ENCODE results near the gene CDADC1.

Gene CDADC1

DNA sequence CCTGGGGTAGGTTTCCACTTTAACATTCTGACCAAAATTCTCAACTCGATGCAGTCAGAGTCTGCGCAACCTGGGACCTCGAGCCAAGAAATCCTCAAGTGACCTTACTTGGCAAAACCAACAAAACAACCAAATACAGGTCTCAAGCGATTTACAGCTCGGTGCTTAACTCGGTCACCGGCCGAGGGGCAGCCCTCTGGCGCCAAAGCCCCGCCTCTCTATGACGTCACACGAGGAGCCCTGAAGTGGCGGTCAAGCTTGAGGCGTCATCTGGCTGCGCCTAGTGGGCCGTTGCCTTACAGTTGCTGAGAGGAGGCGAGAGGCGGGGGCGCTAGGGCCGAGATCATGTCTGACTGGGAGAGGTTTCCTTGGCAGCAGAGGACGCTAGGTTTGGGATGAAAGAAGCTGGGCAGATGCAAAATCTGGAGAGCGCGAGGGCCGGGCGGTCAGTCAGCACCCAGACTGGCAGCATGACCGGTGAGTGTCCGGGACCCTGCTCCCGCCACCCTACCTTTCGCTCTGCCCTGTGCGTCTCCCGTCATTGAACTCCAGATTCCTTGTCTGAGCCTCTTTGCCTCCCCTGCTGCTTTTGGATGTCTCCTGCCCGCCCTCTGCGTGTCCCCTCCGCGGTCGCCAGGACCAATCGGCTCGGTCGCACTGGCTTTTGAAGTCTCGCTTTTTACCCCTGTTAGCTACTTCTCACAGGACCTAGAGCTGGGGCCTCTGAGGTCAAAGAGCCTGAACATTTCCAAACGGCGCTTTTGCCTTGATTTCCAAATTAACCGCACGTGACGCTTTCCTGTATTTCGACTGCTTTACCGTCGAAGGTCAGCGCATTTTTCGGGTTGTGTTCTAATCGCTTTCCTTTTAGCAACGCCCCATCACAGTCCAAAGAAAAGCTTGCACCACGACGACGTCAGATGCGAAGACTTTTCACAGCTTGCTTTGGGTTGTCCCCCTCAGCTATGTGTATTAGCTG, at the start of gene CDADC1:
Gene CDADC1, plus strand, starts transcription at position 283 of the 979 bp plus-strand sequence. Its CDS starts 113 bp downstream, at position 396.
- Histone ChIP-seq H3K9ac (ENCODE audit: low read depth in 1 of 2, low read length in 2 of 2) (peak within 1 kb of the TSS; percentile 81 to 97), H3K4me1 (ENCODE audit: control insufficient read depth in 1 of 2, insufficient read depth in 2 of 2, low read length in 2 of 2) (peaks cover 5 to 9% of the 10 kb centered on the region in 2 donors), H3K4me3 (ENCODE audit: low read depth in 1 of 2, low read length in 2 of 2) (peak within 1 kb of the TSS; percentile 88 to 100), H3K27me3 (ENCODE audit: control insufficient read depth in 1 of 2, insufficient read depth in 2 of 2, low read length in 2 of 2) (no peaks in the 10 kb centered on the region), H3K27ac (ENCODE audit: low read depth, low read length) (peak within 1 kb of the TSS; percentile 78), H3K9me3 (ENCODE audit: control insufficient read depth in 1 of 2, low read length in 2 of 2) (no peaks in the 10 kb centered on the region), H3K36me3 (ENCODE audit: control insufficient read depth in 1 of 2, insufficient read depth in 2 of 2, low read length in 2 of 2) (peaks cover 0 to 4% of the 10 kb centered on the region in 2 donors)

DNA sequence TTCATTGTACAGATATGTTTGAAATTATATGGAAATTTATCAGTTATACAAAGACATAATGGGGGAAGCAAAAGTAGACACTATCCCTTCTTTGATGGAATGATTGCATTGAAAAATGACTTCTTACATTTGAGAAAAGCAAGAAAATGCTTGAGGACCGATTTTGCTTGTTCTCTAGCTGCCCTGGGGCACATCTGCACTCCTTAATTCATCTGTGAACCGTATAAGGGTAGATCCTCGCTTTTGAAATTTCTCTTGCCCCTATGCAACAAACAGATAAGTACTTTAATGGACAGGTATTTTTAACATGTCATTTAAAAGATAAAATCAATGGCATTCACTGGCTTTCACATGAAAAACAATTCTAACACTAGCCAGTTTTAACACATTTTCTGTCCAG, 41.1 kb upstream of the CDADC1 start:
- Histone ChIP-seq H3K27me3 (ENCODE audit: control insufficient read depth in 1 of 2, insufficient read depth in 2 of 2, low read length in 2 of 2) (no peaks in the 10 kb centered on the region), H3K9me3 (ENCODE audit: control insufficient read depth in 1 of 2, low read length in 2 of 2) (no peaks in the 10 kb centered on the region), H3K4me3 (ENCODE audit: low read depth in 1 of 2, low read length in 2 of 2) (no peak overlapping the region), H3K36me3 (ENCODE audit: control insufficient read depth in 1 of 2, insufficient read depth in 2 of 2, low read length in 2 of 2) (peaks cover 24 to 69% of the 10 kb centered on the region in 2 donors), H3K9ac (ENCODE audit: low read depth in 1 of 2, low read length in 2 of 2) (no peak overlapping the region), H3K27ac (ENCODE audit: low read depth, low read length) (no peak overlapping the region), H3K4me1 (ENCODE audit: control insufficient read depth in 1 of 2, insufficient read depth in 2 of 2, low read length in 2 of 2) (no peaks in the 10 kb centered on the region)

DNA sequence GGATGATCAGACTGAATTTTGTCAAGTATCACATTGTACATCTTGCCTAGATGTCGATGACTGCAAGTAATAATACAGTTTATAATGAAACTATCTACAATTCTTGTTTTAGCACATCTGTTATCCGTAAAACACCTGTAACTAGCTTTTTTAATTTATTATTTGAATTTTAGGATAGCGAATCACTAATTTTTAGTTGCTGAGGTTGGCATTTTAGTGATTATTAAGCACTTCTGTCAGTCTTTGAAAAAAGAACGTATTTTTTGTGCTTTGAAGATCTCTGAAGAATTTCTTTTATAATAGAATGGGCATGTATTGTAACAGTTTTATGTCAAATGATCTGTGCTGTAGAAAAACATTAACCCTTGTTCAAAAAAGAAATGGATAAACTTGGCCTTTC, 39.1 kb upstream of the CDADC1 start:
- Histone ChIP-seq H3K36me3 (ENCODE audit: control insufficient read depth in 1 of 2, insufficient read depth in 2 of 2, low read length in 2 of 2) (peaks cover 20 to 53% of the 10 kb centered on the region in 2 donors), H3K4me3 (ENCODE audit: low read depth in 1 of 2, low read length in 2 of 2) (no peak overlapping the region), H3K4me1 (ENCODE audit: control insufficient read depth in 1 of 2, insufficient read depth in 2 of 2, low read length in 2 of 2) (no peaks in the 10 kb centered on the region), H3K27me3 (ENCODE audit: control insufficient read depth in 1 of 2, insufficient read depth in 2 of 2, low read length in 2 of 2) (no peaks in the 10 kb centered on the region), H3K9me3 (ENCODE audit: control insufficient read depth in 1 of 2, low read length in 2 of 2) (no peaks in the 10 kb centered on the region), H3K27ac (ENCODE audit: low read depth, low read length) (no peak overlapping the region), H3K9ac (ENCODE audit: low read depth in 1 of 2, low read length in 2 of 2) (no peak overlapping the region)

DNA sequence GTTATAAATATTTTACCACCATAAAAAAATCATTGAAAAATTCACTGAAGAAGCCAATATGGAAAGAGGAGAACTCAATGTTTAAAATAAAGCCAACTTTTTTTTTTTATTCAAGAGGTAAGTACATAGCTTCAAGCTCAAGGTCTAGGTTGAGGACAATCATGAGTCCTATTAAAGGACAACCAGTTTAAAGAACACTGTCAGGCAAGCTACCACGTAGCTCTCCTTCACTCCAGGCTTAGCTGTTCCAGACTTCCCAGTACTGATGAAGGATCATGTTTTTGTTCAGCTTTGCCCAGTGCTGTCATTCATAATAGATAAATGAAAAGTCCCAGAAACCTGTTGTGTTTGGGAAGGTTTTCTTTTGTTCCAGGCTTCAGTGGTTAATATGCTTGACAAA, 37.6 kb upstream of the CDADC1 start:
- Histone ChIP-seq H3K9ac (ENCODE audit: low read depth in 1 of 2, low read length in 2 of 2) (no peak overlapping the region), H3K4me1 (ENCODE audit: control insufficient read depth in 1 of 2, insufficient read depth in 2 of 2, low read length in 2 of 2) (peaks cover 0 to 2% of the 10 kb centered on the region in 2 donors), H3K9me3 (ENCODE audit: control insufficient read depth in 1 of 2, low read length in 2 of 2) (no peaks in the 10 kb centered on the region), H3K36me3 (ENCODE audit: control insufficient read depth in 1 of 2, insufficient read depth in 2 of 2, low read length in 2 of 2) (peaks cover 16 to 39% of the 10 kb centered on the region in 2 donors), H3K4me3 (ENCODE audit: low read depth in 1 of 2, low read length in 2 of 2) (no peak overlapping the region), H3K27me3 (ENCODE audit: control insufficient read depth in 1 of 2, insufficient read depth in 2 of 2, low read length in 2 of 2) (no peaks in the 10 kb centered on the region), H3K27ac (ENCODE audit: low read depth, low read length) (no peak overlapping the region)

DNA sequence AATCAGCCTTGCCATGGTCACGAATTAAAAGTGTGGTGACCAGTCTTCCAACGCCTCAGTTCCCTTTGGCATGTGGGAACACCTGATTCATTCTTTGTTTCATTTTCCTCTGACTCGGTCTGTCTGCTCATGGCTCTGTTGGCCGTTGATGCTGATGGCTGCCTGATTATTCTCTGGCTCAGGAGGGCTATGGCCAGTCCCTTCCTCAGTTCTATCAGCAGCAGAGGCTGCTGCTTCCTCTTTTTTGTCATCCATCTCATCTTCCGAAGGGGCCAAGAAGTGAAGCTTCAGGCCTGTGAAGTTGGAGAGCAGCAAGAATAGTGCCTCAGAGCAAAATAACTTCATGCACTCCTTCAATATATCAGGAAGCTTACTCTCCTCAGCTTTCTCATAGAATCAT, 37.1 kb upstream of the CDADC1 start:
- H3K4me1 ChIP-seq (ENCODE audit: control insufficient read depth in 1 of 2, insufficient read depth in 2 of 2, low read length in 2 of 2) = peaks cover 0 to 3% of the 10 kb centered on the region in 2 donors
- H3K27me3 ChIP-seq (ENCODE audit: control insufficient read depth in 1 of 2, insufficient read depth in 2 of 2, low read length in 2 of 2) = no peaks in the 10 kb centered on the region
- H3K36me3 ChIP-seq (ENCODE audit: control insufficient read depth in 1 of 2, insufficient read depth in 2 of 2, low read length in 2 of 2) = peaks cover 14 to 33% of the 10 kb centered on the region in 2 donors
- H3K4me3 ChIP-seq (ENCODE audit: low read depth in 1 of 2, low read length in 2 of 2) = no peak overlapping the region
- H3K27ac ChIP-seq (ENCODE audit: low read depth, low read length) = no peak overlapping the region
- no peaks in the 10 kb centered on the region for H3K9me3 ChIP-seq (ENCODE audit: control insufficient read depth in 1 of 2, low read length in 2 of 2)
- no peak overlapping the region for H3K9ac ChIP-seq (ENCODE audit: low read depth in 1 of 2, low read length in 2 of 2)

DNA sequence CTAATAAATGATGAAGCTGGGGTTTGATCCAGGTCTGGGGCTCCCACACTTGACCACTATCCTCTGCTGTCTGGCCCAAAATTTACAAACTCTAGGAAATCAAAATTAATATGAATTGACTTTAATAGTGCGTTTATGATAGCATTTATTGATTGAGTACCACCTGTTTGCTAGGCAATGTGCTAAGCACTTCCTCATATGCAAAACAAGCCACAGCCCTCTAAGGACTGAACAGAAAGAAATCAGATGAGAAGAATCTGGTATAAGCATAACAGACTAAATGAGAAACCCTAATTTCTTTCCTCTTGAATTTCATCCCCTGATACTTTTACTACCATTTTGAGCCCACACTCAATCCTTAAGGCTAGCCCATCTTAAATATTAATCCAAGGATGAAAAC, 34.2 kb upstream of the CDADC1 start:
- Histone ChIP-seq H3K4me3 (ENCODE audit: low read depth in 1 of 2, low read length in 2 of 2) (no peak overlapping the region), H3K27ac (ENCODE audit: low read depth, low read length) (no peak overlapping the region), H3K9ac (ENCODE audit: low read depth in 1 of 2, low read length in 2 of 2) (no peak overlapping the region), H3K9me3 (ENCODE audit: control insufficient read depth in 1 of 2, low read length in 2 of 2) (no peaks in the 10 kb centered on the region), H3K27me3 (ENCODE audit: control insufficient read depth in 1 of 2, insufficient read depth in 2 of 2, low read length in 2 of 2) (peaks cover 9% of the 10 kb centered on the region in 2 donors), H3K36me3 (ENCODE audit: control insufficient read depth in 1 of 2, insufficient read depth in 2 of 2, low read length in 2 of 2) (peaks cover 0 to 6% of the 10 kb centered on the region in 2 donors), H3K4me1 (ENCODE audit: control insufficient read depth in 1 of 2, insufficient read depth in 2 of 2, low read length in 2 of 2) (peaks cover 0 to 3% of the 10 kb centered on the region in 2 donors)

DNA sequence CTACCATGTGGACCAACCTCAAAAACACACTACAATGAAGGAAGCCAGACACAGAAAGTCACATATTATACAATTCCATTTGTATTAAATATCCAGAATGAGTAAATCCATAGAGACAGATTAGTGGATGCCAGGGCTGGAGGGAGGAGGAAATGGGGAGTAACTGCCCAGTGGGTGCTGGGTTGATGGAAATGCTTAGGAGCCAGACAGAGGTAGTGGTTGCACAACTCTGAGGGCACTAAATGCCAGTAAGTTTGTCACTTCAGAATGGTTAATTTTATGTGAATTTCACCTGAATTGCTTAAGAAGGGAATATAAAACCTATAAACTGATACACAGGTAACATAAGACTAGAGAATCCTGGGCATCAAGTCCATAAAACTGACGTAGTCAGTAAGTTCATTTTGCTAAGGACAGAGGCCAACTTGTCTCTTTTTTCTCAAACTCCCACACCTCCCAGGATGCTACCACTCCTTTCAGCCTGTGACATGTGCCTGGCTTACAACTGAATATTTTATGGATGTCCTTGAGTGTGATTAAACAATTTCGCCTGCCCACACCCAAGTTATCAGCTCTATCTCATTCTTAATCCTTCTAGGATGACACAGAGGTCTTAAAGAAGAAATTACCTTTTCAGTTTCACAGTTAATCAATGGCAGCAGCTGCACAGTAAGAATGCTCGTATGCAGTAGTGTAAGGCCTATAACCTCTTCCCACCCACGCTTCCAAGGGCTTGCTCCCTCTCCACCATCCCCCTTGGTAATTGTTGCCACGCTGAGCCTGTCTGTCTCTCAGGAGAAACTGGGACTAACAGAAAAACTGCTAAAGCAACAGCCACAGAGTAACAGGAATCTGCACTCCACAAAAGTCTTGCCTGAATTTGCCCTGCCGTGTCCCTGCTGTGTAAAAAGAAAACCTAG, 33.5 kb upstream of the CDADC1 start:
- H3K27me3 ChIP-seq (ENCODE audit: control insufficient read depth in 1 of 2, insufficient read depth in 2 of 2, low read length in 2 of 2) = peaks cover 13 to 16% of the 10 kb centered on the region in 2 donors
- no peak overlapping the region for H3K27ac ChIP-seq (ENCODE audit: low read depth, low read length)
- no peak overlapping the region for H3K4me3 ChIP-seq (ENCODE audit: low read depth in 1 of 2, low read length in 2 of 2)
- peaks cover 0 to 3% of the 10 kb centered on the region in 2 donors for H3K4me1 ChIP-seq (ENCODE audit: control insufficient read depth in 1 of 2, insufficient read depth in 2 of 2, low read length in 2 of 2)
- peaks cover 0 to 2% of the 10 kb centered on the region in 2 donors for H3K36me3 ChIP-seq (ENCODE audit: control insufficient read depth in 1 of 2, insufficient read depth in 2 of 2, low read length in 2 of 2)
- no peak overlapping the region for H3K9ac ChIP-seq (ENCODE audit: low read depth in 1 of 2, low read length in 2 of 2)
- H3K9me3 ChIP-seq (ENCODE audit: control insufficient read depth in 1 of 2, low read length in 2 of 2) = no peaks in the 10 kb centered on the region

DNA sequence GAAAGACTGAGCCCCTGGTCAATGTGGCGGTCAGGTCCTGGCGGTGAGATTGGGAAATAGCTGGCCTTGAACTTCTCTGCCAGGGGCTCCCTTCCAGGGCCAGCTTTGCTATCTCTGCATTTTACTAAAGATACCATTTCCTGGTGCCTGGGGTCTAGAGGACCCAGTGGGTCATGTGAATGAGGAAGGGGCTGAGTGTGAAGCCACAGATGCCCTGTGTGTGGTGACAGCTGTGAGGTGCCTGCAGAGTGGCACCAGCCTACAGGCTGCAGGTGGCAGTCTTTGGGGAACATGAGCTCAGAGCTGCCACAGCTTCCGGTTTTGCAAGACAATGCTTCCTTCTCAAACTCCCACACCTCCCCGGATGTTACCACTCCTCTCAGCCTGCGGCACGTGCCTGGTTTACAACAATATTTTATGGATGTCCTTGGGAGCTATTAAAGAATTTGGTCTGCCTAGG, 32.8 kb upstream of the CDADC1 start:
- no peak overlapping the region for H3K4me3 ChIP-seq (ENCODE audit: low read depth in 1 of 2, low read length in 2 of 2)
- no peaks in the 10 kb centered on the region for H3K9me3 ChIP-seq (ENCODE audit: control insufficient read depth in 1 of 2, low read length in 2 of 2)
- H3K9ac ChIP-seq (ENCODE audit: low read depth in 1 of 2, low read length in 2 of 2) = no peak overlapping the region
- H3K27ac ChIP-seq (ENCODE audit: low read depth, low read length) = no peak overlapping the region
- H3K27me3 ChIP-seq (ENCODE audit: control insufficient read depth in 1 of 2, insufficient read depth in 2 of 2, low read length in 2 of 2) = peaks cover 16 to 17% of the 10 kb centered on the region in 2 donors
- H3K36me3 ChIP-seq (ENCODE audit: control insufficient read depth in 1 of 2, insufficient read depth in 2 of 2, low read length in 2 of 2) = peaks cover 0 to 2% of the 10 kb centered on the region in 2 donors
- peaks cover 0 to 3% of the 10 kb centered on the region in 2 donors for H3K4me1 ChIP-seq (ENCODE audit: control insufficient read depth in 1 of 2, insufficient read depth in 2 of 2, low read length in 2 of 2)

DNA sequence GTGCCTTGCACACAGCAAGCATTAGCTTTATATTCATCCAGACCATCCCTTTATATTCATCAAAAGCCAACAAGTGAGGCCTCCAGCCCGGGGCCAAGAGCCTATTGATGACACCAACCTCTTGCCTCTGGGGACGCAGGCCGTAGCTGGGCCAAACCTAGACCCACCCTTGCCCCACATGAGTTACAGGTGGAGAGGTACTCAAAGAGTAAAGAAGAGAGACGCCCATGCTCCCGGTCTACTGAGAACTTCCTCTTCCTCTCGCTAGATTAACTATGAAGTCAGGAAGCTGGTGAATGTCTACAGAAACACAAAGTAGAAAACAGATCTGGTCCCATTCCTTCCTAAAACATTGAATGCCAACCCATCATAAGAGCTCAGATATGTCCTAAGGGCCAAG, 31.4 kb upstream of the CDADC1 start:
- Histone ChIP-seq H3K36me3 (ENCODE audit: control insufficient read depth in 1 of 2, insufficient read depth in 2 of 2, low read length in 2 of 2) (no peaks in the 10 kb centered on the region), H3K9ac (ENCODE audit: low read depth in 1 of 2, low read length in 2 of 2) (no peak overlapping the region), H3K27ac (ENCODE audit: low read depth, low read length) (no peak overlapping the region), H3K4me1 (ENCODE audit: control insufficient read depth in 1 of 2, insufficient read depth in 2 of 2, low read length in 2 of 2) (peaks cover 0 to 7% of the 10 kb centered on the region in 2 donors), H3K27me3 (ENCODE audit: control insufficient read depth in 1 of 2, insufficient read depth in 2 of 2, low read length in 2 of 2) (peaks cover 29% of the 10 kb centered on the region in 2 donors), H3K4me3 (ENCODE audit: low read depth in 1 of 2, low read length in 2 of 2) (no peak overlapping the region), H3K9me3 (ENCODE audit: control insufficient read depth in 1 of 2, low read length in 2 of 2) (no peaks in the 10 kb centered on the region)
